Iris pigment epithelial cell (primary cell): ENCODE data around the gene PTGER4.
"Not testable (repeated sequence)": the region's sequence is repeated elsewhere in the genome, so short reads cannot be mapped to it uniquely, and the experiment has no call there.

ENCODE experiments used
- DNase-seq: peaks from one replicate; pipeline ENCODE4 v3.0.0-alpha.2; 2011; ENCODE audit warnings: low read depth

The PTGER4 gene

DNA sequence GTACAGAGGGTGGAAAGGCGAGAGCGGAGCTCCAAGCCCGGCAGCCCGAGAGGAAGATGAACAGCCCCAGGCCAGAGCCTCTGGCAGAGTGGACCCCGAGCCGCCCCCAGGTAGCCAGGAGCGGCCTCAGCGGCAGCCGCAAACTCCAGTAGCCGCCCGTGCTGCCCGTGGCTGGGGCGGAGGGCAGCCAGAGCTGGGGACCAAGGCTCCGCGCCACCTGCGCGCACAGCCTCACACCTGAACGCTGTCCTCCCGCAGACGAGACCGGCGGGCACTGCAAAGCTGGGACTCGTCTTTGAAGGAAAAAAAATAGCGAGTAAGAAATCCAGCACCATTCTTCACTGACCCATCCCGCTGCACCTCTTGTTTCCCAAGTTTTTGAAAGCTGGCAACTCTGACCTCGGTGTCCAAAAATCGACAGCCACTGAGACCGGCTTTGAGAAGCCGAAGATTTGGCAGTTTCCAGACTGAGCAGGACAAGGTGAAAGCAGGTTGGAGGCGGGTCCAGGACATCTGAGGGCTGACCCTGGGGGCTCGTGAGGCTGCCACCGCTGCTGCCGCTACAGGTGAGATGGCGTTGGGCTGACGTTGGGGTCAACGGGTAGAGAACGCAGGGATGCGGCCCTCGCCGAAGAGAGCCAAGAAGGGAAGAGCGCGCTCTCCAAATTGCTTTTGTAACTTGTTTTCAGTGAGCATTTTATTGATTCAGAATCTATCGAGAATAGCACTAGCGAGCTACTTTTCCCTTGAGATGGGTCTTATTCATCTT is at the start of gene PTGER4:
PTGER4 (plus strand) TSS at position 3 of the 769 bp plus-strand sequence. CDS start 1,079 bp downstream, outside the sequence.
- DNase-seq, result no peak

DNA sequence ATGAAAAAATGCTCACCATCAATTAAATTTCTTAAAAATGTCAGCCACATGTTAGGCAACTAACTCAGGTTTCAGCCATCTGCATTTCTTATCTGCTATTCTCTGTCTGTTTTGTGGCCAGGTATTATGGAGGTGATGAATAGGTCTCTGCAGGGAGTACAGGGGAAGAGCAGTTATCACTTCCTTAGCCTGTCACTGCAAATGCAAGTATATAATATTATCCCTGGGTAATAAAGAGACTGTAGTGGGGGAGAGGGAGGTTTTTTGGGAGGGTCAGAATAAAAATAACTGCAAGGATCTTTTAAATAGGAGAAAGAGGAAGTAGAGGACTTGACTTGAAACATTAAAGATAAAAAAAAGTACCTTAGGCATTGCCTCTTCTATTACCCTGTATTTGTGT is 49.6 kb upstream of the PTGER4 start:
- DNase-seq, result no peak

DNA sequence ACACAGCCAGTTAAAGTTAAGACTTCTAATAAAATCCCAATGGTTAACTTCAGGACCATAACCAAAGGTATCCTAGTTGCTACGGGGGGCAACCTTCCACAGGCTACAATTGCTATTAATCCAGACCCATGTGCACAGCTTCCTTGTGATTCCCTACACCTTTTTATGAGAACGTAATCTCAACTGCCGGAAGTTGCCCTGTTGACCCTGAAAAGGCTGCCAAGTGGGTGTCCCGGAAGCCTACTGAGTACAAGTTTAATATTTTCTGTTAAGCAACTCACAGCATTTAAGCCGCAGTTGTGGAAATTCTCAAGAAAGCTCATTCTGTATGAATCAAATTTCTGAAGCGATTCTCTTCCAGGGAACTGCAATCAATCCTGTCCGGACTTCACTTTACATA is 48.5 kb upstream of the PTGER4 start:
- DNase-seq, result no peak

DNA sequence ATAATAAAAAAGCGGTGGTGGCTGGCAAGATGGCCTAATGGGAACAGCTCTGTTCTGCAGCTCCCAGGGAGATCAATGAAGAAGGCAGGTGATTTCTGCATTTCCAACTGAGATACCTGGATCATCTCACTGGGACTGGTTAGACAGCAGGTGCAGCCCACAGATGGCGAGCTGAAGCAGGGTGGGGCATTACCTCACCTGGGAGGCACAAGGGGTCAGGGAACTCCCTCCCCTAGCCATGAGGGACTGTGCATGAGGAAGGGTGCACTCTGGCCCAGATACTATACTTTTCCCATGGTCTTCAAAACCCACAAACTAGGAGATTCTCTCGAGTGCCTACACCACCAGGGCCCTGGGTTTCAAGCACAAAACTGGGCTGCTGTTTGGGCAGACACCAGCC is 45.6 kb upstream of the PTGER4 start:
- DNase-seq, result no peak

DNA sequence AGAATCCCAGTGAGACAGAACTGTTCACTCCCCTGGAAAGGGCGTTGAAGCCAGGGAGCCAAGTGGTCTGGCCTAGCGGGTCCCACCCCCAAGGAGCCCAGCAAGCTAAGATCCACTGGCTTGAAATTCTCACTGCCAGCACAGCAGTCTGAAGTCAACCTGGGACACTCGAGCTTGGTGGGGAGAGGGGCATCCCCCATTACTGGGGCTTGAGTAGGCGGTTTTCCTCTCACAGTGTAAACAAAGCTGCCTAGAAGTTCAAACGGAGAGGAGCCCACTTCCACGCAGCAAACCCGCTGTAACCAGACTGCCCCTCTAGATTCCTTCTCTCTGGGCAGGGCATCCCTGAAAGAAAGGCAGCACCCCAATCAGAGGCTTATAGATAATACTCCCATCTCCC is 45.1 kb upstream of the PTGER4 start:
- no peak for DNase-seq

DNA sequence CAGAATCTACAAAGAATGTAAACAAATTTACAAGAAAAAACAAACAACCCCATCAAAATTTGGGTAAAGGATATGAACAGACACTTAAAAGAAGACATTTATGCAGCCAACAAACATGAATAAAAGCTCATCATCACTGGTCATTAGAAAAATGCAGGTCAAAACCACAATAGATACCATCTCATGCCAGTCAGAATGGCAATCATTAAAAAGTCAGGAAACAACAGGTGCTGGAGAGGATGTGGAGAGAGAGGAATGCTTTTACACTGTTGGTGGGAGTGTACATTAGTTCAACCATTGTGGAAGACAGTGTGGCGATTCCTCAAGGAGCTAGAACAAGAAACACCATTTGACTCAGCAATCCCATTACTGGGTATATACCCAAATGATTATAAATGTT is 40.2 kb upstream of the PTGER4 start:
- not testable (repeated sequence) for DNase-seq

DNA sequence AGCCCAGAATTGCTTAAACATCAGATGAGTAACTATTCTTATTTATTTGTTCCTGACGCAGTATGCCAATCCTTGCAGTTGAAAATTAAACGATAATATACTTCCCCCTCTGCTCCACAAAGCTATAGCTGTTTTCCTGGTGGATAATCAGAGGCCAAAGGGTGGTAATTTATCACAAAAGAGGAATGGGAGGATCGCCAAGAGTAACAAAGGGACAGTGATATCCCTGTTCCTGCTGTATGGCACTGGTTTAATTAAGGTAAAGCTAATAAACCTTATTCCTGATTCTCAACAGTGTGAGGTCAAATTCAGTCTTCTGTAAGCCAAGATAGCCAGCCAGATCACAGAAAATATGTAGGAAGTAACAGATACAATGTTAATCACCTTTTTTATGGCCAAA is 33.4 kb upstream of the PTGER4 start:
- no peak for DNase-seq

DNA sequence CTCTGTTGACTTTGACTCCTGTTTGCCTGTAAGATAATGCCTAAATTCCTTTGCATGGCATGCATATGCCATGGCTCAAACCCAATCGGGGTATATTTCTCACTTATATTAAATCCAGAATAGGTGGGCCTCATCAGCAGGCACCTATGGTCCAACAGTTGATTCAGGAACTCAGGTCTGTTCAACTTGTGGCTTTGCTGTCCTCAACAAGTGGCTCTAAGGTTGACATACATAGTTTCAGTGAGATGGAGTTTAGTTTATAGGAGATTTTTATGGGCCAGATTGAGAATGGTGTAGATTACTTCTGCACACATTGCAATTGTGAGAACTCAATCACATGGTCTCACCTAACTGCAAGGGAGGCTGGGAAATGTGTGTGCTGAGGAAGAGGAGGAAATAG is 31.6 kb upstream of the PTGER4 start:
- DNase-seq, result no peak

DNA sequence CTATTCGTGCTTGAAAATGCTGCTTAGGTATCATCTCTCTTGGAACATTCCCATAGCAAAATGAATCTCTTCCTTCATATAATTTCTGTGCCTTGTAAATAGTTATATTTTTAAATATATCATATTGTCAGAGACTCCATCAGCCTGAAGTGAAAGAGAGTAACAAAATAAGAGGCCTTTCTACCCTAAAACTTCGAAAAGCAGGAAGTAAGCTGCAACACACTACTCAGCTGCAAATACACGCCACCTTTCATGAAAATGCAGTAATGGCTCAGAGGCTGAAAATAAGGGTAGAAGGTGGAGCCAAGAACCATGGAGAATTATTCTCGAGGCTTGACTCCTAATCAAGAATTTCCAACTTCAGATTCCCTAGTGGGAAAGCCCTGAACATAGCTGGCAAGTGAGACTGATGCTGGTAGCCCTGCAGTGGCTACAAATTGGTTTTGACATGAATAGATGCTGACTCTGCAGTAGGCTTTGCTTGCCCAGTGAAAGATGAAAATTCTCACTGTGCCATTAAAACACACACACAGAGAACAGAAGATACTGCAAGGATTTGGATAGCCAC is 30.2 kb upstream of the PTGER4 start:
- no peak for DNase-seq

DNA sequence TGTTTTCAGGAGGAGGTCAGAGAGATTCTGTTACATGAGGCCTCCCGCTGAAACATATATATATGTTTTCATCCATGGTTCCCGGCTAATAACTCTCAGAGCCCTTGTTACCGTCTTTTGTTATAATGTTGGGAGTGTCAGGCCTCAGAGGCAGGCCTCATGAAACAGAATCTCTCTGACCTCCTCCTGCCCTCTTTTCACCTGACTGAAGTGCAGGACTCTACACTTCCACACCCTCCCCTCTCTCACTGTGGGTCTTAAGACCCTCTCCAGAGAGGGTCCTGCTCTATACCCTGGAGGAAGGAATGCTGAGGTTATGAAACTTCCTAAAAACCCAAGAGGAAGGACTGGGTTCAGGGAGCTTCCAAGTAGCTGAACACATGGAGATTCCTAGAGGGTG is 28.5 kb upstream of the PTGER4 start:
- DNase-seq, result no peak

DNA sequence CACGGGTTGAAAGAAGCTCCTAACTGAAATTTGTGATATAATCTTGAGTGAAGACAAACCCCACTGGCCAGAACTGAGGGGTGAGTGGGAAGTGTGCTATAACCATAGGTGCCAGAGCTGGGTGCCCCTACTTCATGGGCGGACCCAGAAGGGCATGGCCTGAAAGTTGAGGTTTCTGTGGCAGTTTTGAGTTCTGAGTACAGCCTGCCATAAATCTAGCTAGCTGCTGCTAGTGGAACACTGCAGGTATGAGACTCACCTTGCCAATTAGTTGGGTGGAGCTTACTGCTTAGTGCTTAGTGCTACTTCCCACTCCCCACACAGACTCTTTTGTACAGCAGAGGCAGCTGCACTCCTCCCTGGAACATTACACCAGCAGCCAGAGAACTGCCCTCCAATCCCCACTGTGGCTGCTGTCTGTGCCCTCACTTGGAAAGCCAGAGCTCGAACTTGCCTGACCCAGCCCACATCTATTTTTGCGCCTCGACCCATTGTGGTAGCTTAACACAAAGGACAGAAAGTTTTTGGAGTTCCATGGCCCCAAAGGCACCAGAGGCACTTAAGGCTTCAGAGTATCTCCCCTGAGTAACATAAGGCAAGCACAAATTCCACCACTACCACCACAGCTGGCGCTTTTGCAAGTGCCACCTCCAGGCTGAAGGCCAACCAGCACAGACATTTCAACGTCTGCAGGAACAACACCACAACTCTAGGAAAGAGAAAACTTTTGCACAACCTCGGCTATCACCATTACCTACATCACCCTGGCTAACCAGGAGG is 27.1 kb upstream of the PTGER4 start:
- DNase-seq, result no peak

DNA sequence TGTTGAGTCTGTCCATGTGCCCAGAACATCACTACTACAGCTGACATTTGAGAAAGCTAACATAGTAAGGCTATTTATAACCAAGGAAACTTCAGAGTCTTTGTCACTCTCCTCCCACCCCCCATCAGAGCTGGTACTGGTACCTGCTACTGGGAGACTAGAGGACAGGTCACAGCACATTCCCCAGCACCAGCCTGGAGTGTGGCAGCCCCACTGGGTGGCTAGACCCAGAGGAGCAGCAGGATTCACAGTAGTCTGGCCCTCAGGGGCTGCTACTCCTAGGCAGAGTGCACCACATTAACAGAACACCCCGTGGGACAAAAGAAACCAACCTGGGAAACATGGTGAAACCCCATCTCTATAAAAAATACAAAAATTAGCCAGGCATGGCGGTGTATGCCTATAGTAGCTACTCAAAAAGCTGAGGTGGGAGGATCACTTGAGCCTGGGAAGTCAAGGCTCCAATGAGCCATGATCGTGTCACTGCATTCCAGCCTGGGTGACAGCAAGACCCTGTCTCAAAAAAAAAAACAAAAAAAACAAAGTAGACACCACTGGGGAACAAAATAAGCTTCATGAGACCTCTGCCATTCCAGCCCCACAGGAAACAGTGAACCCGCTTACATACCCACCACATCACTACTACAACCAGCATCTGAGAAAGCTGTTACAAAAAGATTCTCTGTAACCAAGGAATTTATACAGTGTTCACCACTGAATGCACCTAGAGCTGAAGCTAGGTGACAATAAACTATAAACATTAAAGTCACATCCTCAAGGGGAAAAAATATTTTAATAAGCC is 26.3 kb upstream of the PTGER4 start:
- no peak for DNase-seq

DNA sequence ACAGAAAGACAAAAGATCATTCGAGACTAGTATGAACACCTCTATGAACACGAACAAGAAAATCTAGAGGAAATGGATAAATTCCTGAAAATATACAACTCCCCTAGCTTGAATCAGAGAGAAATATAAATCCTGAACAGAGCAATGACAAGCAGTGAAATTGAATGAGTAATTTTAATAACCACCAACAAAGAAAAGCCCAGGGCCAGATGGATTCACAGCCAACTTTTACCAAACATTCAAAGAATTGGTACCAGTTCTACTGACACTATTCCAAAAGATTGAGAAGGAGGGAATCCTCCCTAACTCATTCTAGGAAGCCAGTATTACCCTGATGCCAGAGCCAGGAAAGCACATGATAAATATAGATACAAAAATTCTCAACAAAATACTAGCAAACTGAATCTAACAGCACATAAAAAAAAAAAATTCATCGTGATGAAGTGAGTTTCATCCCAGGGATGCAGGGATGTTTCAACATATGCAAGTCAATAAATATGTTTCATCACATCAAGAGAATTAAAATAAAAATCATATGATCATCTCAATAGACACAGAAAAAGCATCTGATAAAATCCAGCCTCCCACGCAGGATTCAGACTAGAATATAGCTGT is 25.2 kb upstream of the PTGER4 start:
- no peak for DNase-seq

DNA sequence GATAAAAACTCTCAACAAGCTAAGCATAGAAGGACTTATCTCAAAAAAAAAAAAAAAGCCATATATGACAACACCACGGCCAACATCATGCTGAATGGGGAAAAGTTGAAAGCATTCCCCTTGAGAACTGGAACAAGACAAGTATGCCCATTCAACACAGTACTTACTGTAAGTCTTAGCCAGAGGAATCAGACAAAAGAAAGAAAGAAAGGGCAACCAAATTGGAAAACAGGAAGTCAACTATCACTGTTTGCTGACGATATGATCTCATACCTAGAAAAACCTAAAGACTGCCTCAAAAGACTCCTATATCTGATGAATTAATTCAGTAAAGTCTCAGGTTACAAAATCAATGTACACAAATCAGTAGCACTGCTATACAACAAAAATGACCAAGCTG is 24.6 kb upstream of the PTGER4 start:
- DNase-seq, result no peak

DNA sequence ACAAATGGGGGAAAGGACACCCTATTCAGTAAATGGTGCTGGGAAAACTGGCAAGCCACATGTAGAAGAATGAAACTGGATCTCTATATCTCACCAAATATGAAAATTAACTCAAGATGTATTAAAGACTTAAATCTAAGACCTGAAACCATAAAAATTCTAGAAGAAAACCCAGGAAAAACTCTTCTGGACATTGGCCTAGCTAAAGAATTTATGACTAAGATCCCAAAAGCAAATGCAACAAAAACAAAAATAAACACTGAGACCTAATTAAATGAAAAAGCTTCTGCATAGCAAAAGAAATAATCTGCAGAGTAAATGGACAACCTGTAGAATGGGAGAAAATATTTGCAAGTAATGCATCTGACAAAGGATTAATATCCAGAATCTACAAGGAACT is 23.6 kb upstream of the PTGER4 start:
- peak; percentile 34 for DNase-seq

DNA sequence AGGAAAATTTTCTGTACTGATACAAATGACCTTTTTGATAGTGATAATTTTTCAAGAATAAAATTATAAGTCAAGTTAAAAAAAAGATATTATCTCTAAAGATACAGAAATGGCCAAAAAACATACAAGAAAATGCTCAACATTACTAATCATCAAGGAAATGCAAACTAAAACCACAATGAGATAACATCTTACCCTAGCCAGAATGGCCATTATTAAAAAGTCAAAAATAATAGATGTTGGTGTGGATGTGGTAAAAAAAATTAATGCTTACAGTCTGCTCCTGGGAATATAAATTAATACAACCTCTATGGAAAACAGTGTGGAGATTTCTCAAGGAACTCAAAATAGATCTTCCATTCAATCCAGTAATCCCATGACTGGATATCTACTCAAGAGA is 22.9 kb upstream of the PTGER4 start:
- no peak for DNase-seq

DNA sequence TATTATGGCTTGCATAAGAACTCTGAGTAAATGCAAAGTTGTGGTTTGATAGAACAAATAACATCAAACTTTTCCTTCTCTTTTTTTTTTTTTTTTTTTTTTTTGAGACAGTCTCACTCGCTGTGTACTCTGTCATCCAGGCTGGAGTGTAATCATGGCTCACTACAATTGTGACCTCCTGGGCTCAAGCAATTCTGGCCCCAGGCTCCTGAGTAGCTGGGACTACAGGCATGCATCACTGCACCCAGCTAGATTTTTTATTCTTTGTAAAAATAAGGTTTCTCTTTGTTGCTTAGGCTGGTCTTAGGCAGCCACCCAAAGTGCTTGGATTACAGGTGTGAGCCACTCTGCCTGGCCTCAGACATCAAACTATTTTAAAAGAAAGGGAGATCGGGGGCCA is 19.0 kb upstream of the PTGER4 start:
- no peak for DNase-seq

DNA sequence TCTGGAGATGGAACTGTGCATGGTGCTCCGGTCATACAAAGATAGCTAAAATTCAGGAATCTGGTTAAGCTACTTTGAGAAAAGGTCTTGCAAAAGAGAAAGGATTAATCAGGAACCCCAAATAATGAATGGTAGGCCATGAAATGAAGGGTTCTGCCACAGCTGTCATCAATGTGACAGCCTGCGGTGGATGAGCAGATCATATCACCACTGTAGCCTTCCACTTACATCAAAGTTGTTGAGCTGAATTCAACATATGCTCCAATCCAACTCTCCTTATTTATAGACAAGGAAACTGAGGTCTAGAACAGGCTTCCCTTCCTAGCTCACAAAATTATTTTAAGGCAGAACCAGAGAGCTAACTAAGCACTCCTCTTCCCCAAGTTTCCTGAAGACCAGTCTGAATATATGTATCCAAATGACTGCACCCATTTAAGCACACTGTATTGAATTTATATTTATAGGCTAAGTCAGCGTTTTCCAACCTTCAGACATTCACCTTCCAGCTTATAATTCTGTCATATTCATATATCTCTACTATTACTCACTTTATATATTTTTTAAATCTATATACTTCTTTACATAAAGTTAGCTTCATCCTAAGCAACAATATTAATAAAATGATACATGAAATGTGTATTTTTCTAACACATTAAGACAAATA is 13.9 kb upstream of the PTGER4 start:
- DNase-seq, result no peak

DNA sequence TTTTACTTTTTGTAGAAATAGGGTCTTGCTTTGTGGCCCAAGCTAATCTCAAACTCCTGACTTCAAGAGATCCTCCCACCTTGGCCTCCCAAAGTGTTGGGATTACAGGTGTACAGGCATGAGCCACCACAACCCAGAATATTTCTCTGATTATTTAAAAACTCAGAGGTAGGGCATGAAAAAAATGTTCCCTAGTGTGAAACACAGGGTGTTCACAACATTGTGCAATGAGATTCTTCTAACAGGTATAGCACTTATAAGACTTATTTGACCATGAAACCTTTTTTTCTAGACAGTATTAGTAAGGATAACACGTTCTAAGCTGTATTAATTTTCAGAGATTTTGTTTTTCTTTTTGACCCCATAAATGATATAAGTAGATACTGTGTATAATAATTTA is 13.1 kb upstream of the PTGER4 start:
- DNase-seq, result no peak

DNA sequence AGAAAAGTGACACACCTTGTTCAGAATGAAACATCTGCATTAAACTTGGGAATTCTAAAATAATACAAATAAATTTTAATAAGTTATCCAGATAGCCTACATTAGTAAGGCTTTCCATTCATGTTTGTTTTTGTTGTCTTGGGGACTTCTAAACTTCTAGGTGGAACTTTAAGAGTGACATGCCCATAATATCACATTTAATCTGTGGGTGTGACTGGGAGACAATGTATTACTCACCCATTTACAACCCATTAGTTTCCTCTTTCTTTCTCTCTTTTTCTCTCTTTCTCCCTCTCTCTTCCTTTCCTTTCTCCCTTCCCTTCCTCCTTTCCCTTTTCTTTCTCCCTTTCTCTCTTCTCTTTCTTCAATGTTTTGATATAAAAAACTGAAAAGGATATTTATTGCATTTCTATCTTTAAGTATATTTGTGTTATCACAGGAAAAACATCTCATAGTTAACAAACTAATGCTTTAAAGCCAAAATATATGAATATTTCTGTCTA is 12.5 kb upstream of the PTGER4 start:
- no peak for DNase-seq
